IPS-11a (cell line): ENCODE measurements around the gene PVR.
A peak's percentile ranks its signal among the peaks of the same experiment; 100 is the strongest.
"Not testable (repeated sequence)": the region's sequence is repeated elsewhere in the genome, so short reads cannot be mapped to it uniquely, and the experiment has no call there.

Experiments used
- H3K4me3 ChIP-seq: one replicate; pipeline ENCODE4 v1.5.1; 2013; ENCODE audit warnings: low read depth, low read length, control low read depth

Gene PVR

DNA sequence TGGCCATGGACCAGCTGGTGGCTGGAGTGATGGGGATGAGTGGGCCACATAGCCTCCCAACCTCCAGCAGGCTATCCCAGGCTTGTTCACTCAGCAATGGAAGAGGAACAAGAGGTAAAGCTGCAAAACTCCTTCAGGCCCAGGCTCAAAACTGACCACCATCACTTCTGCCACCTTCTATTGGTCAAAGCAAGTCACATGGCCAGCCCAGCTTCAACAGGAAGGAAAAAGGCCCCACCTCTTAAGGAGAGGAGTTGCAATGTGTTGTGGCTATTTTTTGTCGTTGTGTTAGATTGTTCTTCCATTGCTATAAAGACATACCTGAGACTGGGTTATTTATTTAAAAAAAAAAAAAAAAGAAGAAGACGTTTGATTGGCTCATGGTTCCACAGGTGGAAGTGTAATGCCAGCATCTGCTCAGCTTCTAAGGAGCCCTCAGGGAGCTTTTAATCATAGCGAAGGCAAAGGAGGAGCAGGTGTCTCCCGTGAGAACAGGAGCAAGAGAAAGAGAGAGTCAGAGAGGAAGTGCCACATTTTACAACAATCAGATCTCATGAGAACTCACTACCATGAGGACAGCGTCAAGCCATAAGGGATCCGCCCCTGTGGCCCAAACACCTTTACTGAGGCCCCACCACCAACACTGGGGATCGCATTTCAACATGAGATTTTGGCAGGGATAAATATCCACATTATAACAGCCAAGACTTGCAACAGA is 24.9 kb upstream of the PVR start:
- no peak overlapping the region for H3K4me3 ChIP-seq

DNA sequence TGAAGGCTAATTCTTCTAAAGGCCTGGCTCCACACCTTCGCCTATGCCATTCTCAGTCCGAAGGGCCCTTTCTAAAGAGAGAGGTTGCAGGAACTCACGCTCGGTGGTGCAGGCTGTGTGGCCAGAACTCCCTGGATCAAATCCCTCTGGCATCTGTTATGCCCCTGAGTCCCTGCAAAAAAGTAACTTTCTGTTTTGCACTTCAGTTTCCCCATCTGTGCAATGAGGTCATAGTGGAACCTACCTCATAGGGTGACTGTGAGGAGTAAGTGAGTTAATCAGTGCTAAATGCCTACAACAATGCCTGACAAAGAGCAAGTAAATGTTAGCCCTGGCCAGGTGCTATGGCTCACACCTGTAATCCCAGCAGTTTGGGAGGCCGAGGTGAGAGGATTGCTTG is 23.0 kb upstream of the PVR start:
- H3K4me3 ChIP-seq: no peak overlapping the region

DNA sequence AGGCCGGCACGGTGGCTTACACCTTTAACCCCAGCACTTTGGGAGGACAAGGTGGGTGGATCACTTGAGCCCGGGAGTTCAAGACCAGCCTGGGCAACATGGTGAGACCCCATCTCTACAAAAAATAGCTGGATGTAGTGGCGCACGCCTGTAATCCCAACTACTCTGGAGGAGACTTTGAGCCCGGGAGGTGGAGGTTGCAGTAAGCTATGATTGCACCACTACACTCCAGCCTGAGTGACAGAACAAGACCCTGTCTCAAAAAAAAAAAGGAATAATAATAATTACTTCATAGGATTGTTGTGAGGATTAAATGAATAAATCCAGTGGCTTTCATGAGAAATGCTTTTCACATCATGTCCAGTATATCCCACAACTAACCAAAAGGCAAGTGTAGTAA is 22.3 kb upstream of the PVR start:
- no peak overlapping the region for H3K4me3 ChIP-seq

DNA sequence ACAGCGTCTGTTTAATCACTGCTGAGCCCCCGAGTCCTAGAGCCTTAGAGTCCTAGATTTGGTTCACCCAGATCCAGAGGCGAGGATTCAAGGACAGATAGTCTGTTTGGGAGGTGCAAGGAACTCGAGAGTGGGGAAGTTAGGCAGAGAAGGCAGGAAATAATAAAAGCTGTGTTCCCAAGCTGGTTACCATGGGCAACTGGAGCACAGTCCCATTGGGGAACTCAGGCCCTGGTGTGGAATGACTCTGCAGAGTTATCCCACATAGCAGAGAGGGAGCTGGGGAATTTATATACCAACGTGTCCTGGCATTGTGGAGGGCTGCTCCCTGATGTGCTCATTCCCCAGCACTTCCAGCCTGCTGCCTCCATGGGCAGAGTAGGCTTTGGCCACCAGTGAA is 20.6 kb upstream of the PVR start:
- H3K4me3 ChIP-seq: no peak overlapping the region

DNA sequence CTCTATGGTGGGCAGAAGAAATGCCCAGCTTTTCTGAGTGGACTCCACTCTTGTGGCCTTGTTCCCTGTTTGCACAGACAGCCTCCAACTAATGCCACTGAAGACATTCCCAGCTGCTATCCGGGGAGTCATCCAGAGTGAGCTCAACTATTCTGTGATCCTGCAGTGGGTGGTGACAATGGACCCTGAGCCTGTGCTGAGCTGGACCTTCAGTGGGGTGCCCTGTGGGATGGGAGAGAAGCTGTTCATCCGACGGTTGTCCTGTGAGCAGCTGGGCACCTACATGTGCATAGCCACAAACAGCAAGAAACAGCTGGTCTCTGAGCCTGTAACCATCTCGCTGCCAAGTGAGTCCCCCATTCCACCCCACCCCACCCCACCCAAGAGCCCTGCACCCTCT is 20.1 kb upstream of the PVR start:
- H3K4me3 ChIP-seq: no peak overlapping the region

DNA sequence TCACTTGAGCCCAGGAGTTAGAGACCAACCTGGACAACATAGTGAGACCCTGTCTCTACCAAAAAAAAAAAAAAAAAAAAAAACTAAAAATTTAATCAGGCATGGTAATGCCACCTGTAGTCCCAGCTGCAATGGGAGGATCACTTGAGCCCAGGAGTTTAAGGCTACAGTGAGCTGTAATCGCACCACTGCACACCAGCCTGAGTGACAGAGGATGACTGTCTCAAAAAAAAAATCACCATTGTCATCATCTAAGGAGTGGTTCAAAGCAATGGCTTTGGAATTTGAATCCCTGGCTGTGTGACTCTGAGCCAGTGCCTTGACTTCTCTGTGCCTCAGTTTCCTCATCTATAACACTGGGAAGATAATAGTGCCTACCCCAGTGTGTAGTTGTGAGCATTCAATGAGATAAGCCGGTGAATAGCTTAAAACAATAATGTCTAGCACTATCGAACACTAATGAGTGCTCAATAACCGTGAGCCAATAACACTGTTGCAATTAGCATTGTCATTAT is 18.8 kb upstream of the PVR start:
- no peak overlapping the region for H3K4me3 ChIP-seq

DNA sequence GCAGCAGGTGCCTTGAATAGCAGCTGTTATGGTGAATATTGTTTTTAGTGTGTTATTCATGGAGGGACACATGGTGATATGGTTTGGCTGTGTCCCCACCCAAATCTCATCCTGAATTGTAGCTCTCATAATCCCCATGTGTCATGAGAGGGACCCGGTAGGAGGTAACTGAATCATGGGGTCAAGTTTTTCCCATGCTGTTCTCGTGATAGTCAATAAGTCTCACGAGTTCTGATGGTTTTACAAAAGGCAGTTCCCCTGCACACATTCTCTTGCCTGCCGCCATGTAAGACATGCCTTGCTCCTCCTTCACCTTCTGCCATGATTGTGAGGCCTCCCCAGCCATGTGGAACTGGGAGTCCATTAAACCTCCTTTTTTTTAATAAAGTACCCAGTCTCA is 18.1 kb upstream of the PVR start:
- not testable (repeated sequence) for H3K4me3 ChIP-seq

DNA sequence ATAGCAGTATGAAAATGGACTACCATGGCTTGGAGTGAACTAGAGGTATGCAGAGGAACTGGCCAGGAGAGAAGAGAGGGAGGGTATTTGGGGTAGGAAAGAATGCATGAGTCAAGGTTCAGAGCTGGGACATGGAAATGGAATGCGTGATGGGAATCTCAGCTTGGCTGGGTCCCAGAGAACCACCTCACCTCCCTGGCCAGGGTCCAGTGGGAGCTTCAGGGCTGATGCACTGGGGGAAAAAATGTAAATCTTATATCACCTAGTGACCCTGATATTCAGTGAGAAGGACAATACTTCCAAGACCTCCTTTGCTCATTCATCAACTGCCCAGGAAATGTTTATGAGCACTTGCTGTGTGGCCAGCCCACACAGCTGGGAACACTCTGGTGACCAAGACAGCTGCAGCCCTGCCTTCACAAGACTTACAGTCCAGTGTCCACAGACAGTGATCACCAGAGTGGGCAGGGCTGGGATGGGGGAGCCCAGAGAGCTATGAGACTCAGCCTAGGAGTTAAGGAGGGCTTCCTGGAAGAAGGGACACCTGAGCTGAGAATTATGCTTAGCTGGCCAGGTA is 17.6 kb upstream of the PVR start:
- H3K4me3 ChIP-seq: no peak overlapping the region

DNA sequence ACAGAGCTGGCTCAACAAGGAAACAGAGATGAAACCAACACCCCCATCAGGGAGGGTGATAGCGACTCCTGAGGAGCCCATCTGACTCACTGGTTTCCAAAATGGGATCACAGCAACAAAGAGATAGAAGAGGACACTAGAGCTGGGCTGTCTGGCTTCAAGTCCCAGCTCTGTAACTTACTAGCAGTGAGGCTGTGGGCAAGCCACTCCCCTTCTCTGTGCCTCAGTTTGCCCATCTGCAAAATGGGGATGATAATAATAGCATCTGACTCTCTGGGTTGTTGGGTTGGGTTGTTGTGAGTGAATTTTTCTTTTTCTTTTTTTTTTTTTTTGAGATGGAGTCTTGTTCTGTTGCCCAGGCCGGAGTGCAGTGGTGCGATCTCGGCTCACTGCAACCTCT is 16.1 kb upstream of the PVR start:
- H3K4me3 ChIP-seq: no peak overlapping the region

DNA sequence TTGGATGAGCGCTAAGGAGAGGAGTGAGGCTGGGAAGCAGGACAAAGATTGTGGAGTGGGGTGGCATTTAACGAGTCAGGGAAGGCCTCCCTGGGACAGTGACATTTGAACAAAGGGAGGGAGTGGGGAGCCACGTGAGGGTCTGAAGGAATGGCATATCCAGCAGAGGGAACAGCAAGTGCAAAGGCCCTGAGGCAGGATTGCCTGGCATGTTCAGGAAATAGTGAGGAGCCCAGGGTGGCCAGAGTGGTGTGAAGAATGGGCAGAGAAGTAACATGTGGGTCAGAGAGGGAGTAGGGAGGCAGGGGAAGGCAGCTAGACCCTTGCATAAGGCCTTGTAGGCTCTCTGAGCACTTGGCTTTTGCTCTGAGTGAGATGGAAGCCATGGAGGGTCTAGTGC is 14.9 kb upstream of the PVR start:
- no peak overlapping the region for H3K4me3 ChIP-seq

DNA sequence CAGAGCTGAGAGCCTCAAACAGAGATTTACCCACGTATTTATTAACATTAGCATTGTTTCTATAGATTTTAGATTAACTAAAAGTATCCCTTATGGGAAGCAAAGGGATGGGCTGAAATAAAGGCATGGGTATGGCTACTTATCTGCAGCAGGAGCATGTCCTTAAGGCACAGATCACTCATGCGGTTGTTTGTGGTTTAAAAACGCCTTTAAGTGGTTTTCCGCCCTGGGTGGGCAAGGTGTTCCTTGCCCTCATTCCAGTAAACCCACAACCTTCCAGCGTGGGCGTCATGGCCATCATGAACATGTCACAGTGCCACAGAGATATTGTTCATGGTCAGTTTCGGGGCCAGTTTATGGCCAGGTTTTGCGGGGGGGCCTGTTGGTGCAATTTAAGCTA is 12.1 kb upstream of the PVR start:
- H3K4me3 ChIP-seq: not testable (repeated sequence)

DNA sequence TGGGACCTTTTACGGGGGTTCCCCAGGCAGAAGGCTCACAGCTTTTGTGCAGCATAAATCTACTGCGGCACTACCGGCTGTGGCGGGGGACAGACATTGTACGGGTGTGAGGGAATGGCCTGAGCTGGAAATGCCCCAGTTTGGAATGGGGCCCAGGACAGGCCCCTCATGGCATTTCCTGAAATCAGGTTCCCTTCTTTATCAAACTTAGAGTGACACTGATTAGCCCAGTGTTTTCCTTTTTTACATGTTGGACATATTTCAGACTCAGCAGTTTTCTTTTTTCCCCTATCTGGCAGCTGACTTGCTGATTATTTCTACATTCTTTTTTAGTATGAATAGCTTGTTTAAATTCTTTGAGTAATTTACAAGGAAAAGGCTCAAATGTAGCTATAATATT is 9.7 kb upstream of the PVR start:
- H3K4me3 ChIP-seq: not testable (repeated sequence)

DNA sequence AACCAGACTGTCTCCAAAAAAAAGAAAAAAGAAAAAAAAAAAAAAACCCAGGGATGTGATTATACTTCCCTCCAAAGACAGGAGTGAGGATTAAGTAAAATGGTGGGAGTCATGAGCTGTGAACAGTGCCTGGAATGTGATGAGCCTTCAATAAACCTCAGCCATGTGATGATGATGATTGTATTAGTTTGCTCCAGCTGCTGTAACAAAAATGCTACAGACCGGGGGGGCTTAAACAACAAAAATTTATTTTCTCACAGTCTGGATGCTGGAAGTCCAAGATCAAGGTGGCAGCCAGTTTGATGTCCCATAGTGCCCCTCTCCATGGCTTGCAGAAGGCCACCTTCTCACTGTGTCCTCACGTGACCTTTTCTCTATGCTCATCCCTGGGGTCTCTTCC is 8.9 kb upstream of the PVR start:
- H3K4me3 ChIP-seq: no peak overlapping the region

DNA sequence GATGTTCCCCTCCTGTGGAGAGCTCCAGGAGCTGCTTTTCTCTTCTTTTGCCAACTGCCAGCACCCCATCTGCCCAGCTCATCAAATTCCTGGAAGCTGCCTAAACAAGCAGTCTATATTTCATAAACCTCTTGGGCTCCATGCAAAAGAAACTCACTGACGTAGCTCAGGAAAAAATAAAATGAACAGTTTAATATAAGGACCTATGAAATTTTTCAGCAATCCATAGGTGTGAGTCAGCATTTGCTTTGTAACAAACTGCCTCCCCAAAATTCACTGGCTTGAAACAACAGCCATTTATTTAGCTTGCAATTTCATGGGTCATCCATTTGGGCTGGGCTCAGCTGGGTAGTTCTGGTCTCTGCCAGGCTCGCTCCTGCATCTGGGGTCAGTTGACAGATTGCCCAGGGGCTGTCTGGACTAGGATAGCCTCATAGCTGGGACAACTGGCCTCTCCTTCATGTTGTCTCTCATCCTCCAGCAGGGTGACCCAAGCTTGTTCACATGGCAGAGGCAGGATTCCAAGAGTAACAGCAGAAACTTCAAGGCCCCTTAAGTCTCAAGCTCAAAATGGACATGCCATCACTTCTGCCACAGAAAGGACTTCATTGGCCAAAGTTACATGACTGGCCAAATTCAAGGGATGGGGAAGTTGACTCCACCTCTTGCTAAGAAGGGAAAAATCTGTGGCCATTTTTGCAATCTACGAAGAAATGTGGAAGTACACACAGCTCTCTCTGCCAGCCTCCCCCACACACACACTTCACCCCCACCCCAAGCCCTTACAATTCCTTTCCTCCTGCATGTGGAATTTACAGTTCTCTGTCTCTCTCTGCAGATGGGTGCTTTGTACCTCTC is 7.9 kb upstream of the PVR start:
- H3K4me3 ChIP-seq: no peak overlapping the region

DNA sequence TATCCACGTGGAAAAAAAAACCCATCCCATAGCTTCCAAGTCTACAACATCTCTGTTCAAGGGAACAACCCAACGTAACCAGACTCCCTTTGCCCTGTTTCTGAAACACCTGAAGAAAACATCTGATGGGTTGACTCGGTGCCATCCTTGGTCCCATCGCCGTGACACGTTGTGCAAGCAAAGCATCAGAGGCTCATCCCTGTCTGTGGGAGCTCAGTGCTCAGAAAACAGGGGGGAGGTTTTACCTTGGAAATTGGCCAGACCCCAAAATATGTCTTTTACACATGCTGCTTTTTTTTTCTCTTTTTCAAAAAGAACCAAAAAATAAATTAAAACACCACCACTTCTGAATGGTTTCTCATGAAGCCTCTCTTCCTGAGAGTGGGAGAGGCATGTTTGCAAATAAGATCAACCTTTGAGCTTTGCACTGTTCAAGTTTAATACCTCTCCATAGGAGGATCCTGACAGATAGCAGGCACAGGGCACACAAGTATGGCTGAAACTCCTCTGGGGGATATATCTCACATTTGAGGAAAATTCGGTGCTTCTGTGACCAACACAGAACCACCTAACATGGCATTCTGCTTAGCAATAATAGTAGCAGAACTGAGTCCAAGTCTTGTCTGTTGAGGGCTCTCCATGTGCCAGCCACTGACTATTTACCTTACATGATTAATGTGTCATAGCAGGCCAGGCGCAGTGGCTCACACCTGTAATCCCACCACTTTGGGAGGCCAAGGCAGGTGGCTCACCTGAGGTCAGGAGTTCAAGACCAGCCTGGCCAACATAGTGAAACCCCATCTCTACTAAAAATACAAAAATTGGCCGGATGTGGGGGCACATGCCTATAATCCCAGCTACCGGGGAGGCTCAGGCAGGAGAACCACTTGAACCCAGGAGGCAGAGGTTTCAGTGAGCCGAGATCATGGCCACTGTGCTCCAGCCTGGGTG is 7.0 kb upstream of the PVR start:
- no peak overlapping the region for H3K4me3 ChIP-seq

DNA sequence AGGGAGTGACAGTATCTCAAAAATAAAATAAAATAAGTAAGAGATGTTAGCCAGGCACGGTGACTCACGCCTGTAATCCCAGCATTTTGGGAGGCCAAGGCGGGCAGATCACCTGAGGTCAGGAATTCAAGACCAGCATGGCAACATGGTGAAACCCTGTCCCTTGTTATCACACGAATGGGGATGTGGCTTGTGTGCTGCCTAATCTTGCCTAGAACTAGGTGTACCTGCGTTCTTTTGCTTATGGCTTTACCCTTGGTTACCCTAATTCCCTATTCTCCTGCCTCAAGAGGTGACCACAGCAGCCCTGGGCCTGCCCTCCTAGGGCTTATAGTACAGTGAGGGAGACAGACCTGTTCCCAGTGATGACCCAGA is 6.3 kb upstream of the PVR start:
- H3K4me3 ChIP-seq: no peak overlapping the region

DNA sequence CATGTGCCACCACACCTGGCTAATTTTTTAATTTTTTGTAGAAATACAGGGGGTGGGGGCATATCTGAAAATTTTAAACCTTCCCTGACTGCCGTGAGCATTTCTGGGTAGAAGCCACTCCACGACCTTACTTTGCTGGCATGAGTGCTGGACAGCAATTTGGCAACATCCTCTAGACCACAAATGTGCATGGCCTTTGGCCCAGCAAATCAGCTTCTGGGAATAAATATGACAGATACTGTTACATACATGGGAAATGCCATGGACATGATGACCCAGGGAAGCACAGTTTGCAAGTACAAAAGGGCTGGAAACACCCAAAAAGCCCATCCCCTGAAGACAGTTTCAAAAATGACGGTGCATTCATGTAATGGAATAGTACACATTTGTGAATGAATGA is 3.2 kb upstream of the PVR start:
- no peak overlapping the region for H3K4me3 ChIP-seq

DNA sequence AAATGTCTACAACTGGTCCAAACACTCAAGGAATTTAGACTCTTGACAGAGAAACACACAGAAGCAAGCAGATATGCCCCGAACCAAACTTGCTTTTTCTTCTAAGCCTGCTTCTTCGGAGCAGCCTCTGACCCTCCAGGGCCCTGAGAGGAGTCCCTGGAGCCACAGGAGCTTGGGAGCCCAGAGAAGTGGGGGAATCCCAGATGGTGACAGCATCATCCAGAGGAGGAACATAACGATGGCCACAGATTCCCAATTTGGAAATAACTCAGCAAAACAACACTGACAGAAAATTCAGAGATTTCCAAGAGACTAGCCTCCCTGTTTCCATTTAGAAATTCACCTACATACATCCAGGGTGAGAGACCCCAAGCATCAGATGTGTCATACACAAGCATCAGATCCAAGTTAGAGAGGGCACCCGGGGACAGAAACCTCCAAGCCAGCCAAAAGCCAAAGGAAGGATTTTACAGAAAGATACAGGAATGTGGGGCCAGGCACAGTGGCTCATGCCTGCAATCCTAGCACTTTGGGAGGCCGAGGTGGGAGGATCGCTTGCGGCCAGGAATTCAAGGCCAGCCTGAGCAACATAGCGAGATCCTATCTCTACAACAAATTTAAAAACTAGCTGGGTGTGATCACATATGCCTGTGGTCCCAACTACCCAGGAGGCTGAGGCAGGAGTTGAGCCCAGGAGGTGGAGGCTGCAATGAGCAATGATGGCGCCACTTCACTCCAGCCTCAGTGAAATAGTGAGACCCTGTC is 2.0 kb upstream of the PVR start:
- no peak overlapping the region for H3K4me3 ChIP-seq

DNA sequence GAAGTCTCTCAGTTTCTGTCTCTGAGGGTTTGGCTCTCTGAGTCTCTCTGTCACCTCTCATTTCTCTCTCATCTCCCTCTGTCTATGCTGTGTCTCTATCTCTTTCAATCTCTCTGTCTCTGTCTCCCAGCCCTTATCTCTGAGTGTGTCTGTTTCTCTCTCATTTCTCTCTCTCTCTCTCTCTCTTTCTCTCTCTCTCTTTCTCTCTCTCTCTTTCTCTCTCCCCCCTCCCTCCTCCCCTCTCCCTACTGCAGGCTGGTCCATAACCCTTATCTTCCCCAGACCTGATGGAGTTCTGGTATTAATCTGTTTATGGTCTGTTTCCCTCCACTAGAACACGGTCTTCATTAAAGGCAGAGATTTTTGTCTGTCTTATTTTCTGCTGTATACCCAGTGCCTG is 1.3 kb upstream of the PVR start:
- no peak overlapping the region for H3K4me3 ChIP-seq

DNA sequence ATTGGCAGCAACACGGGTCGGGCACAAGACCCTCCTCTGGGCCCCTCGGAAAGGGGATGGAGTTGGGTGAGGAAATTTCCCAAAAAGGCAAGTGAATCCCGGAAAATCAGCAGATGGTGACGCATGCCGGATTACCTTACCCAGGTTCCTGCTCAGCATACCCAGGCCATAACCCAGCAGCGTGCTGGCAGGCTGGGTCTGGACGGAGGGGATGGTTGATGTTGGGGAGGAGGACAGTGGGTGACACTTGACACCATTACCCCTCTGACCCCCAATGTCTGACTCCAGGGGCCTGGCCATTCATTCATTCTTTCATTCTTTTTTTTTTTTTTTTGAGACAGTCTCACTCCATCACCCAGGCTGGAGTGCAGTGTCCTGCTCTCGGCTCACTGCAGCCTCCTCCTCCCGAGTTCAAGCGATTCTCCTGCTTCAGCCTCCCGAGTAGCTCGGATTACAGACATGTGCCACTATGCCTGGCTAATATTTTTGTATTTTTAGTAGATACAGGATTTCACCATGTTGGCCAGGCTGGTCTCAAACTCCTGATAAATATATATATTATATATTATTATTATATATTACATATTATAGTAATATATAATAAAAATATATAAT is 799 bp downstream of the PVR start:
- H3K4me3 ChIP-seq: peak overlapping the region; percentile 76
